DMS 273 (cell line): ENCODE measurements around the gene BDH1.
A peak's percentile ranks its signal among the peaks of the same experiment; 100 is the strongest.
"Not testable (repeated sequence)": the region's sequence is repeated elsewhere in the genome, so short reads cannot be mapped to it uniquely, and the experiment has no call there.

Experiments used
- DNase-seq: peaks from one replicate; lab custom pipeline; 2025; ENCODE audit not compliant: unreplicated experiment; lab: John Stamatoyannopoulos, UW

BDH1 gene

GRCh38 chr3:197522183-197522715, 33.5 kb downstream of the BDH1 start:
- DNase-seq: no peak

- DNase-seq: no peak
These were observed 34.2 kb downstream of the BDH1 start for GRCh38 chr3:197521277-197522182.

- peak; percentile 97 for DNase-seq
These were observed 35.2 kb downstream of the BDH1 start for GRCh38 chr3:197520311-197521276.

- peak; percentile 46 for DNase-seq
These were observed 36.0 kb downstream of the BDH1 start for GRCh38 chr3:197519801-197520211.

- DNase-seq: peak; percentile 28
These were observed 36.8 kb downstream of the BDH1 start for GRCh38 chr3:197518881-197519421.

- DNase-seq: not testable (repeated sequence)
These were observed 37.7 kb downstream of the BDH1 start for GRCh38 chr3:197517922-197518683.

GRCh38 chr3:197516890-197517606, 38.7 kb downstream of the BDH1 start:
- DNase-seq: not testable (repeated sequence)

GRCh38 chr3:197516517-197516889, 39.3 kb downstream of the BDH1 start:
- peak; percentile 79 for DNase-seq

- no peak for DNase-seq
These were observed 40.9 kb downstream of the BDH1 start for GRCh38 chr3:197514786-197515355.

- DNase-seq: no peak
These were observed 41.6 kb downstream of the BDH1 start for GRCh38 chr3:197513953-197514785.

- no peak for DNase-seq
These were observed 42.8 kb downstream of the BDH1 start for GRCh38 chr3:197512691-197513571.

GRCh38 chr3:197511853-197512635, 43.7 kb downstream of the BDH1 start:
- no peak for DNase-seq

- DNase-seq: no peak
These were observed 44.6 kb downstream of the BDH1 start for GRCh38 chr3:197511130-197511529.

GRCh38 chr3:197510642-197511018, 45.1 kb downstream of the BDH1 start:
- no peak for DNase-seq

- DNase-seq: no peak
These were observed 46.6 kb downstream of the BDH1 start for GRCh38 chr3:197508924-197509775.

GRCh38 chr3:197508461-197508860, 47.3 kb downstream of the BDH1 start:
- peak; percentile 61 for DNase-seq
